Measurements from ENCODE around the gene KAZN.

The KAZN gene

GRCh38 chr1:14704846-14705245 is 106.4 kb downstream of the KAZN start:
- no peak overlapping the region for H3K4me3 ChIP-seq (ENCODE audit: low read depth, low read length)
- no peak for TF ChIP-seq CTCF (IDR thresholded peaks at IDR 0.05; ENCODE audit: control insufficient read depth, extremely low read depth, insufficient read depth)
- no peak for DNase-seq (ENCODE audit: low read depth)

GRCh38 chr1:14705824-14706223 is 107.3 kb downstream of the KAZN start:
- H3K4me3 ChIP-seq (ENCODE audit: low read depth, low read length) = no peak overlapping the region
- DNase-seq (ENCODE audit: low read depth) = no peak
- TF ChIP-seq CTCF (IDR thresholded peaks at IDR 0.05; ENCODE audit: control insufficient read depth, extremely low read depth, insufficient read depth) = no peak

GRCh38 chr1:14706631-14707030 is 108.1 kb downstream of the KAZN start:
- no peak for DNase-seq (ENCODE audit: low read depth)
- no peak for TF ChIP-seq CTCF (IDR thresholded peaks at IDR 0.05; ENCODE audit: control insufficient read depth, extremely low read depth, insufficient read depth)
- H3K4me3 ChIP-seq (ENCODE audit: low read depth, low read length) = no peak overlapping the region

GRCh38 chr1:14707531-14708445 is 109.3 kb downstream of the KAZN start:
- DNase-seq (ENCODE audit: low read depth) = no peak
- no peak for TF ChIP-seq CTCF (IDR thresholded peaks at IDR 0.05; ENCODE audit: control insufficient read depth, extremely low read depth, insufficient read depth)
- H3K4me3 ChIP-seq (ENCODE audit: low read depth, low read length) = no peak overlapping the region

- TF ChIP-seq CTCF (IDR thresholded peaks at IDR 0.05; ENCODE audit: control insufficient read depth, extremely low read depth, insufficient read depth) = no peak
- H3K4me3 ChIP-seq (ENCODE audit: low read depth, low read length) = no peak overlapping the region
Observed at GRCh38 chr1:14710331-14710730, 111.8 kb downstream of the KAZN start.

GRCh38 chr1:14712136-14712535 is 113.7 kb downstream of the KAZN start:
- no peak overlapping the region for H3K4me3 ChIP-seq (ENCODE audit: low read depth, low read length)
- no peak for TF ChIP-seq CTCF (IDR thresholded peaks at IDR 0.05; ENCODE audit: control insufficient read depth, extremely low read depth, insufficient read depth)
- no peak for DNase-seq (ENCODE audit: low read depth)

More at GRCh38 chr1:14710331-14710730, 111.8 kb downstream of the KAZN start:
- DNase-seq (ENCODE audit: low read depth) = no peak

Data from LNCaP clone FGC (cell line).